Peyer's patch (tissue), 4 donors: ENCODE measurements around the gene LUZP1.

Experiments used
- CTCF ChIP-seq, 6 experiments: fragments of 450-650 bp in 4 of 6; fragments of 200-600 bp in 2 of 6; sonication (generic) in 1 of 6; IDR thresholded peaks; one replicate each; pipeline ENCODE4 v1.5.1; 2017 to 2019; ENCODE audit warnings: antibody characterized with exemption in 6 of 6, mild to moderate bottlenecking in 3 of 6, moderate library complexity in 1 of 6
- POLR2A ChIP-seq, 2 donors: fragments of 450-650 bp; IDR thresholded peaks; one replicate each; pipeline ENCODE4 v1.5.1; 2017; ENCODE audit warnings: antibody characterized with exemption in 2 of 2, mild to moderate bottlenecking in 2 of 2, moderate library complexity in 2 of 2

GRCh38 chr1:23129846-23130245 is 38.8 kb downstream of the LUZP1 start:
- TF ChIP-seq CTCF (IDR thresholded peaks at IDR 0.05) (no peak), POLR2A (IDR thresholded peaks at IDR 0.05) (no peak)
